Heart left ventricle (tissue), 13 donors: Measurements from ENCODE around the gene MLIP.

Source experiments
- CTCF ChIP-seq, 12 donors: fragments of 200-600 bp; sonication (generic) in 4 of 12; IDR thresholded peaks; one replicate each; pipeline versions ENCODE4 v1.5.0 to v1.8.0; 2018 to 2022; ENCODE audit warnings: antibody characterized with exemption in 12 of 12, mild to moderate bottlenecking in 5 of 12
- POLR2A ChIP-seq, 2 donors: fragments of 450-650 bp; IDR thresholded peaks; one replicate each; pipeline ENCODE4 v1.6.1; 2017; ENCODE audit warnings: antibody characterized with exemption in 2 of 2, mild to moderate bottlenecking in 2 of 2, moderate library complexity in 2 of 2
- donor health status: ischemic (EF 13 %, LVEDD 7.1; RV severe dilation, severe dysfunction).
- donor health status: DM: no; HTN: yes; CAD: no.
- donor health status: DM: no; HTN: no; CAD: no.
- donor health status: ischemic (EF 25% LVEDD 6.9; RV normal size, moderate dysfunction).
- donor health status: ischemic (EF 25% LVEDD 5.7; RV mildly dilated, moderate dysfunction).
- donor health status: ischemic (EF 35%, LVEDD 5.7; RV mildly dilated, moderate dysfunction).
- donor health status: nonischemic (EF 11% LVEDD 7.7; RV severe dilation, severe dysfunction).
- donor health status: DM: yes; HTN: yes; CAD: no.
- donor health status: PGD.
- donor health status: ischemic (EF 29% LVEDD 5.4; RV normal size, mild dysfunction).
- donor health status: nonischemic (EF 23%, LVEDD 6.1; RV moderate dilation, normal function).

DNA sequence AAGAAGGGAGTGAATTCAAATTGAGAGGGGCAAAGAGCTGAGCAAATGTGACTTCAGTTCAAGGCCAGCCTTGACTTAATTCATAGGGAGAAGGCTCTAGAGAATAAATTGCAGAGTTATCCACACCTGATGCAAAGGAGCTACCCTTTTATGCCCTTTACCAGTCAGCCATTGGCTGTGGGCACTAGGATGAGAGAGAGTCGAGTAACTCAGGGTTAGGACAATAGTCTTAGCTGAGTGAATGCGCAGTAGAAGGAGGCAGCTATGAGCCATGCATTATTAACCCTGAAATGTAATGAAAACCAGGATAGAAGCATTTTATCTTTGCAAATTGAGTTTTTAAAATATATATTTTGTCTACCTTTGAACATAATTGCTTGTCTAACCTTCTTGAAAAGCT is 134.0 kb downstream of the MLIP start:
- TF ChIP-seq CTCF (IDR thresholded peaks at IDR 0.05) (no peak), POLR2A (IDR thresholded peaks at IDR 0.05) (no peak)
